ENCODE measurements around the gene SLC23A2.
"Not testable (repeated sequence)": the region's sequence is repeated elsewhere in the genome, so short reads cannot be mapped to it uniquely, and the experiment has no call there.

Gene SLC23A2

GRCh38 chr20:4876301-4876700 is 125.0 kb downstream of the SLC23A2 start:
- DNase-seq (ENCODE audit: low read depth in 2 of 2): no peak

GRCh38 chr20:4875578-4876067 is 125.7 kb downstream of the SLC23A2 start:
- no peak for DNase-seq (ENCODE audit: low read depth in 2 of 2)

- DNase-seq (ENCODE audit: low read depth in 2 of 2): no peak
Measured at GRCh38 chr20:4873396-4873795, 127.9 kb downstream of the SLC23A2 start.

- DNase-seq (ENCODE audit: low read depth in 2 of 2): no peak
Measured at GRCh38 chr20:4871486-4871885, 129.8 kb downstream of the SLC23A2 start.

GRCh38 chr20:4870906-4871305 is 130.4 kb downstream of the SLC23A2 start:
- no peak for DNase-seq (ENCODE audit: low read depth in 2 of 2)

GRCh38 chr20:4869290-4870193 is 131.8 kb downstream of the SLC23A2 start:
- no peak for DNase-seq (ENCODE audit: low read depth in 2 of 2)

GRCh38 chr20:4867051-4867450 is 134.3 kb downstream of the SLC23A2 start:
- DNase-seq (ENCODE audit: low read depth in 2 of 2): no peak

- no peak for DNase-seq (ENCODE audit: low read depth in 2 of 2)
Measured at GRCh38 chr20:4866429-4866828, 134.9 kb downstream of the SLC23A2 start.

GRCh38 chr20:4864311-4864752 is 137.0 kb downstream of the SLC23A2 start:
- DNase-seq (ENCODE audit: low read depth in 2 of 2): no peak

- no peak for DNase-seq (ENCODE audit: low read depth in 2 of 2)
Measured at GRCh38 chr20:4862661-4863060, 138.6 kb downstream of the SLC23A2 start.

- DNase-seq (ENCODE audit: low read depth in 2 of 2): no peak
Measured at GRCh38 chr20:4861961-4862360, 139.3 kb downstream of the SLC23A2 start.

GRCh38 chr20:4858000-4858399 is 143.3 kb downstream of the SLC23A2 start:
- no peak for DNase-seq (ENCODE audit: low read depth in 2 of 2)

- DNase-seq (ENCODE audit: low read depth in 2 of 2): no peak
Measured at GRCh38 chr20:4856022-4856755, 145.1 kb downstream of the SLC23A2 start.

GRCh38 chr20:4855555-4855954 is 145.8 kb downstream of the SLC23A2 start:
- no peak for DNase-seq (ENCODE audit: low read depth in 2 of 2)

- no peak for DNase-seq (ENCODE audit: low read depth in 2 of 2)
Measured at GRCh38 chr20:4855097-4855496, 146.2 kb downstream of the SLC23A2 start.

- DNase-seq (ENCODE audit: low read depth in 2 of 2): no peak
Measured at GRCh38 chr20:4854561-4854901, 146.8 kb downstream of the SLC23A2 start.

- no peak for DNase-seq (ENCODE audit: low read depth in 2 of 2)
Measured at GRCh38 chr20:4853757-4854560, 147.4 kb downstream of the SLC23A2 start.

- DNase-seq (ENCODE audit: low read depth in 2 of 2): no peak
Measured at GRCh38 chr20:4853004-4853403, 148.3 kb downstream of the SLC23A2 start.

GRCh38 chr20:4850960-4851359 is 150.3 kb downstream of the SLC23A2 start:
- no peak for DNase-seq (ENCODE audit: low read depth in 2 of 2)

- DNase-seq (ENCODE audit: low read depth in 2 of 2): not testable (repeated sequence)
Measured at GRCh38 chr20:4848829-4849228, 152.5 kb downstream of the SLC23A2 start.

- DNase-seq (ENCODE audit: low read depth in 2 of 2): no peak
Measured at GRCh38 chr20:4848041-4848440, 153.3 kb downstream of the SLC23A2 start.

GRCh38 chr20:4846821-4847220 is 154.5 kb downstream of the SLC23A2 start:
- no peak for DNase-seq (ENCODE audit: low read depth in 2 of 2)
